RWPE2 (cell line): ENCODE results near the gene CAPN10.
"Not testable (repeated sequence)": the region's sequence is repeated elsewhere in the genome, so short reads cannot be mapped to it uniquely, and the experiment has no call there.

ENCODE experiments used
- ATAC-seq: fragments of 200-7000 bp; cut with Tn5 transposase; 3 replicates; pipeline ENCODE4 v1.9.1; 2021; ENCODE audit warnings: low read depth
- DNase-seq: peaks from one replicate; pipeline ENCODE4 v3.0.0-alpha.2; 2020; ENCODE audit warnings: low spot score
- H3K27ac ChIP-seq: fragments of 450-650 bp; 2 replicates; pipeline ENCODE4 v1.5.1; 2017; ENCODE audit warnings: mild to moderate bottlenecking; ENCODE audit not compliant: poor library complexity, severe bottlenecking
- H3K27me3 ChIP-seq: fragments of 250-450 bp; sonication (Bioruptor Pico); 2 replicates; pipeline ENCODE4 v1.5.1; 2021; ENCODE audit warnings: mild to moderate bottlenecking, moderate library complexity; ENCODE audit not compliant: insufficient read depth, poor library complexity, severe bottlenecking
- H3K36me3 ChIP-seq: fragments of 250-450 bp; sonication (Bioruptor Pico); 2 replicates; pipeline ENCODE4 v1.5.1; 2020; ENCODE audit warnings: low read depth, mild to moderate bottlenecking, moderate library complexity
- H3K4me1 ChIP-seq: fragments of 250-450 bp; sonication (Bioruptor Pico); 2 replicates; pipeline ENCODE4 v1.5.1; 2021; ENCODE audit warnings: mild to moderate bottlenecking, moderate library complexity; ENCODE audit not compliant: insufficient read depth, poor library complexity, severe bottlenecking
- H3K4me3 ChIP-seq: fragments of 250-450 bp; sonication (Bioruptor Pico); 2 replicates; pipeline ENCODE4 v1.5.1; 2021; ENCODE audit warnings: mild to moderate bottlenecking, moderate library complexity; ENCODE audit not compliant: severe bottlenecking
- H3K9me3 ChIP-seq: fragments of 250-450 bp; sonication (Bioruptor Pico); 2 replicates; pipeline ENCODE4 v1.5.1; 2021; ENCODE audit warnings: mild to moderate bottlenecking, moderate library complexity; ENCODE audit not compliant: severe bottlenecking
- TF ChIP-seq, protein P1 (sequence below): fragments of 450-650 bp; IDR thresholded peaks from one replicate; pipeline ENCODE4 v1.5.1; 2017; ENCODE audit warnings: mild to moderate bottlenecking, moderate library complexity; ENCODE audit not compliant: poor library complexity, severe bottlenecking

CAPN10 gene, protein sequence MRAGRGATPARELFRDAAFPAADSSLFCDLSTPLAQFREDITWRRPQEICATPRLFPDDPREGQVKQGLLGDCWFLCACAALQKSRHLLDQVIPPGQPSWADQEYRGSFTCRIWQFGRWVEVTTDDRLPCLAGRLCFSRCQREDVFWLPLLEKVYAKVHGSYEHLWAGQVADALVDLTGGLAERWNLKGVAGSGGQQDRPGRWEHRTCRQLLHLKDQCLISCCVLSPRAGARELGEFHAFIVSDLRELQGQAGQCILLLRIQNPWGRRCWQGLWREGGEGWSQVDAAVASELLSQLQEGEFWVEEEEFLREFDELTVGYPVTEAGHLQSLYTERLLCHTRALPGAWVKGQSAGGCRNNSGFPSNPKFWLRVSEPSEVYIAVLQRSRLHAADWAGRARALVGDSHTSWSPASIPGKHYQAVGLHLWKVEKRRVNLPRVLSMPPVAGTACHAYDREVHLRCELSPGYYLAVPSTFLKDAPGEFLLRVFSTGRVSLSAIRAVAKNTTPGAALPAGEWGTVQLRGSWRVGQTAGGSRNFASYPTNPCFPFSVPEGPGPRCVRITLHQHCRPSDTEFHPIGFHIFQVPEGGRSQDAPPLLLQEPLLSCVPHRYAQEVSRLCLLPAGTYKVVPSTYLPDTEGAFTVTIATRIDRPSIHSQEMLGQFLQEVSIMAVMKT

DNA sequence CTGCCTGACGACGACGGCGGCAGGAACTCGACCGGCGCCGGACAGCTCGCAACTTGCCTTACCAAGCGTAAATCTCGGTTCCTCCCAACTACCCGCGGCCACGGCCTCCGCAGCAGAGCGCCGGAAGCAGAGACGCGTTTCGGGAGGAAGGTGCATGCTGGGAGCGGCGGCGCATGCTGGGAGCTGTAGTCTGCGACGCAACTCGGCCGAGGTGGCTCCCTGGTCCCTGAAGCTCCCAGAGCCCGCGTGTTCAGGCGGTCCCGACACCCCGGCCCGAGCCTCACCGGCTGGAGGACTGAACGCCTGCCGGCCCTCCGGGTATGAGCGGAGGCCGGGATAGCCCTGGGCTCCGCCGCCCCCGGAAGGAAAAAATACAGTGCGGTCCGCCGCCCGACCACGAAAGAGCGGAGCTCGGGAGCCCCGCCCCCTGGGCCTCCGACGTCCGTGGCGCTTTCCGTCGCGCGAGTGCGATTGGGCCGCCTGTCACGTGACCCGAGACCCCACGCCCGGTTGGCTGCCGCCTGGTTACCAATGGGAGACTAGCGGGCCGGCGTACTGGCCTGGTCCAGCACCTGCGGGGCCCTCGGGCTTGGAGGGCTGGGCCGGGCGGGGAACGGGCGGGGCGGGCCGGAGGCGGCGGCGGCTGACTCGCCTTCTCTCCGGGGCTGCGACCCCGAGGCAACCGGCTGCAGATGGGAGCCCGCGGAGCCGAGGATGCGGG lies at the start of gene CAPN10:
CAPN10 (plus strand) TSS at position 537 of the 721 bp plus-strand sequence; CDS start at position 715, 178 bp downstream.
- ATAC-seq (peak; percentile 87), DNase-seq (peak; percentile 97)
- Histone ChIP-seq H3K9me3 (no peaks in the 10 kb centered on the region), H3K27ac (peak within 1 kb of the TSS; percentile 25), H3K4me3 (peak within 1 kb of the TSS; percentile 82), H3K4me1 (peaks cover 26% of the 10 kb centered on the region), H3K36me3 (peaks cover 11% of the 10 kb centered on the region), H3K27me3 (no peaks in the 10 kb centered on the region)
- TF ChIP-seq, protein P1, sequence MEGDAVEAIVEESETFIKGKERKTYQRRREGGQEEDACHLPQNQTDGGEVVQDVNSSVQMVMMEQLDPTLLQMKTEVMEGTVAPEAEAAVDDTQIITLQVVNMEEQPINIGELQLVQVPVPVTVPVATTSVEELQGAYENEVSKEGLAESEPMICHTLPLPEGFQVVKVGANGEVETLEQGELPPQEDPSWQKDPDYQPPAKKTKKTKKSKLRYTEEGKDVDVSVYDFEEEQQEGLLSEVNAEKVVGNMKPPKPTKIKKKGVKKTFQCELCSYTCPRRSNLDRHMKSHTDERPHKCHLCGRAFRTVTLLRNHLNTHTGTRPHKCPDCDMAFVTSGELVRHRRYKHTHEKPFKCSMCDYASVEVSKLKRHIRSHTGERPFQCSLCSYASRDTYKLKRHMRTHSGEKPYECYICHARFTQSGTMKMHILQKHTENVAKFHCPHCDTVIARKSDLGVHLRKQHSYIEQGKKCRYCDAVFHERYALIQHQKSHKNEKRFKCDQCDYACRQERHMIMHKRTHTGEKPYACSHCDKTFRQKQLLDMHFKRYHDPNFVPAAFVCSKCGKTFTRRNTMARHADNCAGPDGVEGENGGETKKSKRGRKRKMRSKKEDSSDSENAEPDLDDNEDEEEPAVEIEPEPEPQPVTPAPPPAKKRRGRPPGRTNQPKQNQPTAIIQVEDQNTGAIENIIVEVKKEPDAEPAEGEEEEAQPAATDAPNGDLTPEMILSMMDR: no peak

GRCh38 chr2:240538031-240538780 lies 48.3 kb upstream of the CAPN10 start:
- Histone ChIP-seq H3K4me3 (no peak overlapping the region), H3K27ac (no peak overlapping the region), H3K9me3 (no peaks in the 10 kb centered on the region), H3K4me1 (no peaks in the 10 kb centered on the region), H3K27me3 (no peaks in the 10 kb centered on the region), H3K36me3 (no peaks in the 10 kb centered on the region)
- DNase-seq (no peak), ATAC-seq (no peak)
- TF ChIP-seq, protein P1: no peak

DNA sequence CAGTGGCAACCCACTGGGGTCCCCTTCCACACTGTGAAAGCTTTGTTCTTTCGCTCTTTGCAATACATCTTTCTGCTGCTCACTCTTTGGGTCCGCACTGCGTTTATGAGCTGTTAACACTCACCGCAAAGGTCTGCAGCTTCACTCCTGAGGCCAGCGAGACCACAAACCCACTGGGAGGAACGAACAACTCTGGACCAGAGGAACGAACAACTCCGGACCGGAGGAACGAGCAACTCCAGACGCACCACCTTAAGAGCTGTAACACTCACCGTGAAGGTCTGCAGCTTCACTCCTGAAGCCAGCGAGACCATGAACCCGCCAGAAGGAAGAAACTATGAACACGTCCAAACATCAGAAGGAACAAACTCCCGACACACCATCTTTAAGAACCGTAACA lies 47.4 kb upstream of the CAPN10 start:
- H3K36me3 ChIP-seq, ATAC-seq, H3K4me3 ChIP-seq, H3K4me1 ChIP-seq, H3K27ac ChIP-seq, H3K9me3 ChIP-seq, DNase-seq, H3K27me3 ChIP-seq: not testable (repeated sequence)

- Histone ChIP-seq H3K4me1 (no peaks in the 10 kb centered on the region), H3K27ac (no peak overlapping the region), H3K27me3 (no peaks in the 10 kb centered on the region), H3K36me3 (0 out of 2 replicates have a peak, but pooled peaks cover 6% of the 10 kb centered on the region), H3K9me3 (peaks cover 4% of the 10 kb centered on the region), H3K4me3 (no peak overlapping the region)
- no peak for DNase-seq
- TF ChIP-seq, protein P1: no peak
- peak; percentile 36; the same call in 2 of the 3 replicates for ATAC-seq
Observed at GRCh38 chr2:240539906-240540305, 46.6 kb upstream of the CAPN10 start.

GRCh38 chr2:240551288-240551687 lies 35.2 kb upstream of the CAPN10 start:
- peaks cover 4% of the 10 kb centered on the region for H3K36me3 ChIP-seq
- no peak overlapping the region for H3K27ac ChIP-seq
- DNase-seq (no peak), ATAC-seq (no peak)
- TF ChIP-seq, protein P1: no peak
- H3K4me1 ChIP-seq: no peaks in the 10 kb centered on the region
- no peaks in the 10 kb centered on the region for H3K9me3 ChIP-seq
- no peaks in the 10 kb centered on the region for H3K27me3 ChIP-seq
- no peak overlapping the region for H3K4me3 ChIP-seq
